GM18951 (cell line): ENCODE data around the gene MARVELD1.

Experiments used
- POLR2A ChIP-seq: IDR thresholded peaks from 4 replicates; pipeline ENCODE4 v1.6.1; 2011; ENCODE audit warnings: mild to moderate bottlenecking; ENCODE audit not compliant: insufficient read length, insufficient read depth; ENCODE audit errors: extremely low read depth
- in situ Hi-C: fragments of 300-500 bp; cut with MboI; formaldehyde crosslinking; loops from one replicate; pipeline ENCODE4 v1.12.0; 2022; ENCODE audit warnings: low sequenced_read_pairs, mixed read lengths, inconsistent platforms; ENCODE audit not compliant: unreplicated experiment

Gene MARVELD1

GRCh38 chr10:97708167-97708566, 5.4 kb upstream of the MARVELD1 start:
- in situ Hi-C loops = no loop called here
- no peak for TF ChIP-seq POLR2A

DNA sequence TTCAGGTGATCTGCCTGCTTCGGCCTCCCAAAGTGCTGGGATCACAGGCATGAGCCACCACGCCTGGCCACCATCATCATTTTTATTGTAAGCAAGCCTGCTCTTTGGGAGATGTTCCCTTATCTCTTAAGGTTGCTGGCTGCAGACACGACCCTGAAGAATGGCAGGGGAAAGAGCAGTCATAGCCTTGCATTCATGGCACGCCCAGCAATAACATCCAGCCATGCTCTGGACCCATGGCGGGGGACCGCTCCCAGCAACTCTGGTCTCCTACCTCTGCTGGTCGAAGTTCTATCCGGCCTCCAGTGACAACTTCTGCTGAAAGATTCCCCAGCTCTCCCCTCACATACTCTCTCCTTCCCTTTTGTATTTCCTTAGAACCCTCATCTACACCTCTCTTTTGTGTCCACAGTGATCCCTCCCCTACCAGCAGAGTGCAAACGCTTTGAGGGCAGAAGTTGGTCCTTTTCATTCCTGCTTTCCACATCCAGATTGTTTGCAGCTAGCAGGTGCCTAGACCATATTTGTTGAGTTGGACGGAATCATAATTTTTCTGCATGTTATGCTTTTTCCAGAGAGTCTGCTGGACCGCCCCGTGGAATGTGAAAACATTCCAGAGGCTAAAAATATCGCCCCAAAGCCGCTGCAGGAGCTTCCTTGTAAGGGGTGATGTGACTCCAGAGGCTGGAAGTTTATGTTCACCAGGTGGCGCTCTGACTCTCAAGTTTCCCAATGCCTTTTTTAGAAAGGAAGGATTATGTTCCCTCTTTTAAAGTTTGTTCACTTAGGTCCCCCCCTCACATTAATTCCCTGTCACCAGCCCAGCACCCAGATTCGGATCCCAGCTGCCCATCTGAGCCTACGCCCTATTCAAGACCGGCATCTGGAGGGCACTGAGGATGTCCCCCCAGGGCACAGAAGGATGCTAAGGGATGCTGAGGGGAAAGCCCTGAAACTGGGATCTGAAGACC, 4.3 kb upstream of the MARVELD1 start:
- no peak for TF ChIP-seq POLR2A
- in situ Hi-C loops = no loop called here

DNA sequence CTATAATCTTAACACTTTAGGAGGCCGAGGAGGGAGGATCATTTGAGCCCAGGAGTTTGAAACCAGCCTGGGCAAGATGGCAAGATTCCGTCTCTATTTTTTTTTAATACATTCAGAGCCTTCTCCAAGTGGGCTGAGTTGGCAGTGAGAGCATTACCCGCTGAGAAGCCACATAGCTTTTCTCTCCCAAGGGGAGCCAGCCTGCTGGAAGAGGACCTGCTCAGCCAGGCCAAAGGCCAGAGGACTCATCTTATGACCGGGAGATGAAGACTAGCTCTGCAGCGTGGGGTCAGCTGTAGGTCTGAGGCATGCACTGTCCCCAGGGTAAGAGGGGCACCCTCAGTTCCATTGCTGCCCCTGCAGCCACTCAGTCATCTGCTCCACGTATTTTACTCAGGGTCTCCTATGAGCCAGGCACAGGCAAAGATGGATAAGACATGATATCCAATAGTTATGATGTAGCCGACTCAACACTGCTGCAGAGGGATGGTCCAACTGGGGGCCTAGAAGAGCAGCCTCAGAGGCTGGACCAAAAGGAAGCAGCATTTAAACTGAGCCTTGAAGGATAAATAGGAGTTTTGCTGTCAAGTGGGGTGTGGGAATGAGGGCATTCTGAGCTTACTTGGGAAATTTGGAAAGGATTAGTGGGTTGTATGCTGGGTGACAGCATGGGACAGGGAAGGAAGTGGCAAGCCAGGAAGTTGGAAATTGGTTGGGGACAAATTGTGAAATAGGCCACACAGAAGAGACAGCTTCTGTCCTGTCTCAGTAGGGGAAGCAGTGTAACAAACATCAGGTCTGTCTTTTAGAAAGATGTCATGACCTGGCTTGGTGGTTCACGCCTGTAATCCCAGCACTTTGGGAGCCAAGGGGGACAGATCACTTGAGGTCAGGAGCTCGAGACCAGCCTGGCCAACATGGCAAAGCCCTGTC, 1.6 kb upstream of the MARVELD1 start:
- no peak for TF ChIP-seq POLR2A
- in situ Hi-C loops = no loop called here

DNA sequence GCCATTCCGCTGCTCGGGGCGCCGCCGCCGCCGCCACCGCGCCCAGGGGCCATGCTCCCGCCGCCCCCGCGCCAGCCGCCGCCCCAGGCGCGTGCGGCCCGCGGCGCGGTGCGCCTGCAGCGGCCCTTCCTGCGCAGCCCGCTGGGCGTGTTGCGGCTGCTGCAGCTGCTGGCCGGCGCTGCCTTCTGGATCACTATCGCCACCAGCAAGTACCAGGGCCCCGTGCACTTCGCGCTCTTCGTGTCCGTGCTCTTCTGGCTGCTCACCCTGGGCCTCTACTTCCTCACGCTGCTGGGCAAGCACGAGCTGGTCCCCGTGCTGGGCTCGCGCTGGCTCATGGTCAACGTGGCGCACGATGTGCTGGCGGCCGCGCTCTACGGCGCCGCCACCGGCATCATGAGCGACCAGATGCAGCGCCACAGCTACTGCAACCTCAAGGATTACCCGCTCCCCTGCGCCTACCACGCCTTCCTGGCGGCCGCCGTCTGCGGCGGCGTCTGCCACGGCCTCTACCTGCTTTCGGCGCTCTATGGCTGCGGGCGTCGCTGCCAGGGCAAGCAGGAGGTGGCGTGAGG, 383 bp downstream of the MARVELD1 start:
- TF ChIP-seq POLR2A = peak; percentile 56
- in situ Hi-C loops = no loop called here

- in situ Hi-C loops = no loop called here
- no peak for TF ChIP-seq POLR2A
These were observed 1.1 kb downstream of the MARVELD1 start for GRCh38 chr10:97714401-97715258.

DNA sequence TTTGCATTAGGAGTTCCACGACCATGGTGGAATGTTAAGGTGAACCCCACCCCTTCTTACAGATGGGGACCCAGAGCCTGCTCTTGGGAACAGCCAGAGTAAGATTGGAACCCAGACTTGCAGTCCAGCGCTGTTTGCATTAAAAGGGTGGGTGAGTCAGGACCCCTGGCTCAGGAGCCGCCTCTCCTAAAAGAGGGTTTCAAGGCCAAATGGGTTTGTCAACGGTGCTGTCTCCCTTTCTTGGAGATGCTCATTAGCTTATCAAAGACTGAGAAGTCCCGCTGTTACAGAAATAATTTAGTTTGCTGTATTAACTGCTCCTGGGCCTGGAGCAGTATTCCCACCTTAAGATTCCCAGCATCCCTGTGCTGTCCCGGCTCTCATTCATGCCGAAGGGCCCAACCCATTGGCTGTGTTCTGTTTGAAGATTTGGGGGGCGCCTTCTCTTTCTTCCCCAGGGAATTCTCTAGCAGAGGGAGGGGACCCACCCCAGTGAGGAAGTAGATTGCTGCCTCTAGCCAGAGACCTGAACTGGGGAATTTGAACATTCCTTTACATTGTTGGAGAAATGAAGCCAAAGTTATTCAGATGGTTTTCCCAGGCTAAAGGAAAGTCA, 1.8 kb downstream of the MARVELD1 start:
- no peak for TF ChIP-seq POLR2A
- in situ Hi-C loops = no loop called here

DNA sequence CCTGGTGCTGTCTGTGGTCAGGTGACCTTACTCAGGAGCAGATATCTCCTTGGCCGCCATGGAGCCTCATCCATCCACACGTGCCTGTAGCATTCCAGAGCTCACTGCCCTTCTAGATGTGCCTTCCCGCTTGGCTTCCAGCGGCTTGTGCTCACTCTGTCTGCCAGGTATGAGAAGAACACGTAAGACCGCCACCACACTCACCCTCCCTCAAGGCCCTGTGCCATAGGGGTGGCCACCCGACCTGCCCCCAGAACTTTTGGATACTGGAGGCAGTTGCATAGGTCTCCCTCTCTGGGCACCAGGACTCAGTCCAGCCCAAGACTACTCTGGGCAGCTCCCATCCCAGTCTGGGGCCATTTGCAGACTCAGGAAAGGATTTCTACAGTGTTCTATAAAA, 4.1 kb downstream of the MARVELD1 start:
- in situ Hi-C loops = no loop called here
- no peak for TF ChIP-seq POLR2A

GRCh38 chr10:97718178-97718577, 4.6 kb downstream of the MARVELD1 start:
- in situ Hi-C loops = no loop called here
- TF ChIP-seq POLR2A = no peak

- no peak for TF ChIP-seq POLR2A
- in situ Hi-C loops = no loop called here
These were observed 5.2 kb downstream of the MARVELD1 start for GRCh38 chr10:97718659-97719142.

GRCh38 chr10:97719602-97720001, 6.1 kb downstream of the MARVELD1 start:
- in situ Hi-C loops = no loop called here
- no peak for TF ChIP-seq POLR2A

- in situ Hi-C loops = no loop called here
- no peak for TF ChIP-seq POLR2A
These were observed 8.6 kb downstream of the MARVELD1 start for GRCh38 chr10:97721871-97722780.
